A673 (cell line): ENCODE data around the gene EPHB4.

Experiments used
- EZH2 ChIP-seq: fragments of 200-600 bp; sonication (generic); IDR thresholded peaks from 2 replicates; pipeline ENCODE4 v1.6.1; 2017; ENCODE audit warnings: borderline replicate concordance, low read depth, mild to moderate bottlenecking, mixed read lengths, antibody characterized with exemption, low read length; ENCODE audit not compliant: poor library complexity, severe bottlenecking
- TF ChIP-seq, protein P1 (sequence below): fragments of 300-800, 200-600 bp; sonication (generic); conservative IDR thresholded peaks from 2 replicates; pipeline ENCODE4 v1.5.1; 2017; ENCODE audit warnings: low read depth, mild to moderate bottlenecking, antibody characterized with exemption, low read length, moderate library complexity, mixed read lengths

DNA sequence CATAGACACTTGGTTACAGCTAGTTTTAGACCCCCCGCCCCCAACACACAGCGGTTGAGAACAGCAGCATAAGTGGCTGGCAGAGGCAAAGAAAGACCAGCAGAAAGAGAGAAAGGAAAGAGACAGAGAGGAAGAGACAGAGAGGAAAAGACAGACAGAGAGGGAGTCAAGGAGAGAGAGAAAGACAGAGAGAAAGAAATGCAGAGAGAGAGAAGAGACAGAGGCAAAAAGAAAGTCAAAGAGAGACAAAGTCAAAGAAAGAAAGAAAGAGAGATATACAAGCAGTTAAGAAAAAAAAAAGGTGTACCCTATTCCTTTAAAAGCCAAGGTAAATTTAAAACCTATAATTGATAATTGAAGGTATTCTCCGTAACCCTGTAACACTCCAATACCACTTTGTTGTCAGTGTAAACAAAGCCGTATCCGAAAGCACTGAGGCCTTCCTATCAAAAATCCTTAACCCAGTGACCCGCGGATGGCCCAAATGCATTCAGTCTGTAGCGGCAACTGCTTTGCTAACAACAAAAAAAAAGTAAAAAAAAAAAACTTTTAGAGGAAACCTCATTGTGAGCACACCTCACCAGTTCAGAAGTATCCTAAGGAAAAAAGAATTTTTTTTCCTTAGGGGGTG lies 13.3 kb upstream of the EPHB4 start:
- TF ChIP-seq, protein P1, sequence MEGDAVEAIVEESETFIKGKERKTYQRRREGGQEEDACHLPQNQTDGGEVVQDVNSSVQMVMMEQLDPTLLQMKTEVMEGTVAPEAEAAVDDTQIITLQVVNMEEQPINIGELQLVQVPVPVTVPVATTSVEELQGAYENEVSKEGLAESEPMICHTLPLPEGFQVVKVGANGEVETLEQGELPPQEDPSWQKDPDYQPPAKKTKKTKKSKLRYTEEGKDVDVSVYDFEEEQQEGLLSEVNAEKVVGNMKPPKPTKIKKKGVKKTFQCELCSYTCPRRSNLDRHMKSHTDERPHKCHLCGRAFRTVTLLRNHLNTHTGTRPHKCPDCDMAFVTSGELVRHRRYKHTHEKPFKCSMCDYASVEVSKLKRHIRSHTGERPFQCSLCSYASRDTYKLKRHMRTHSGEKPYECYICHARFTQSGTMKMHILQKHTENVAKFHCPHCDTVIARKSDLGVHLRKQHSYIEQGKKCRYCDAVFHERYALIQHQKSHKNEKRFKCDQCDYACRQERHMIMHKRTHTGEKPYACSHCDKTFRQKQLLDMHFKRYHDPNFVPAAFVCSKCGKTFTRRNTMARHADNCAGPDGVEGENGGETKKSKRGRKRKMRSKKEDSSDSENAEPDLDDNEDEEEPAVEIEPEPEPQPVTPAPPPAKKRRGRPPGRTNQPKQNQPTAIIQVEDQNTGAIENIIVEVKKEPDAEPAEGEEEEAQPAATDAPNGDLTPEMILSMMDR = no peak
- TF ChIP-seq EZH2 = no peak
